Measurements from ENCODE around the gene HNRNPA0.

GRCh38 chr5:137753691-137754187, 424 bp downstream of the HNRNPA0 start:
- TF ChIP-seq CTCF (IDR thresholded peaks at IDR 0.05; ENCODE audit: low read depth, low read length) (no peak), EZH2phosphoT487 (IDR thresholded peaks at IDR 0.05; ENCODE audit: low read depth) (no peak)

Data from OCI-LY3 (cell line).